RWPE2 (cell line): ENCODE data around the gene ZNF678.
"Not testable (repeated sequence)": the region's sequence is repeated elsewhere in the genome, so short reads cannot be mapped to it uniquely, and the experiment has no call there.

Experiments used
- ATAC-seq: fragments of 200-7000 bp; cut with Tn5 transposase; 3 replicates; pipeline ENCODE4 v1.9.1; 2021; ENCODE audit warnings: low read depth
- DNase-seq: peaks from one replicate; pipeline ENCODE4 v3.0.0-alpha.2; 2020; ENCODE audit warnings: low spot score
- H3K27ac ChIP-seq: fragments of 450-650 bp; 2 replicates; pipeline ENCODE4 v1.5.1; 2017; ENCODE audit warnings: mild to moderate bottlenecking; ENCODE audit not compliant: poor library complexity, severe bottlenecking
- H3K27me3 ChIP-seq: fragments of 250-450 bp; sonication (Bioruptor Pico); 2 replicates; pipeline ENCODE4 v1.5.1; 2021; ENCODE audit warnings: mild to moderate bottlenecking, moderate library complexity; ENCODE audit not compliant: insufficient read depth, poor library complexity, severe bottlenecking
- H3K36me3 ChIP-seq: fragments of 250-450 bp; sonication (Bioruptor Pico); 2 replicates; pipeline ENCODE4 v1.5.1; 2020; ENCODE audit warnings: low read depth, mild to moderate bottlenecking, moderate library complexity
- H3K4me1 ChIP-seq: fragments of 250-450 bp; sonication (Bioruptor Pico); 2 replicates; pipeline ENCODE4 v1.5.1; 2021; ENCODE audit warnings: mild to moderate bottlenecking, moderate library complexity; ENCODE audit not compliant: insufficient read depth, poor library complexity, severe bottlenecking
- H3K4me3 ChIP-seq: fragments of 250-450 bp; sonication (Bioruptor Pico); 2 replicates; pipeline ENCODE4 v1.5.1; 2021; ENCODE audit warnings: mild to moderate bottlenecking, moderate library complexity; ENCODE audit not compliant: severe bottlenecking
- H3K9me3 ChIP-seq: fragments of 250-450 bp; sonication (Bioruptor Pico); 2 replicates; pipeline ENCODE4 v1.5.1; 2021; ENCODE audit warnings: mild to moderate bottlenecking, moderate library complexity; ENCODE audit not compliant: severe bottlenecking
- CTCF ChIP-seq: fragments of 450-650 bp; IDR thresholded peaks from one replicate; pipeline ENCODE4 v1.5.1; 2017; ENCODE audit warnings: mild to moderate bottlenecking, moderate library complexity; ENCODE audit not compliant: poor library complexity, severe bottlenecking

Gene ZNF678

GRCh38 chr1:227673441-227673840 is 110.1 kb downstream of the ZNF678 start:
- no peaks in the 10 kb centered on the region for H3K9me3 ChIP-seq
- no peaks in the 10 kb centered on the region for H3K4me1 ChIP-seq
- no peaks in the 10 kb centered on the region for H3K27me3 ChIP-seq
- DNase-seq (no peak), ATAC-seq (no peak)
- TF ChIP-seq CTCF, result no peak
- H3K4me3 ChIP-seq, result no peak overlapping the region
- no peaks in the 10 kb centered on the region for H3K36me3 ChIP-seq
- no peak overlapping the region for H3K27ac ChIP-seq

DNA sequence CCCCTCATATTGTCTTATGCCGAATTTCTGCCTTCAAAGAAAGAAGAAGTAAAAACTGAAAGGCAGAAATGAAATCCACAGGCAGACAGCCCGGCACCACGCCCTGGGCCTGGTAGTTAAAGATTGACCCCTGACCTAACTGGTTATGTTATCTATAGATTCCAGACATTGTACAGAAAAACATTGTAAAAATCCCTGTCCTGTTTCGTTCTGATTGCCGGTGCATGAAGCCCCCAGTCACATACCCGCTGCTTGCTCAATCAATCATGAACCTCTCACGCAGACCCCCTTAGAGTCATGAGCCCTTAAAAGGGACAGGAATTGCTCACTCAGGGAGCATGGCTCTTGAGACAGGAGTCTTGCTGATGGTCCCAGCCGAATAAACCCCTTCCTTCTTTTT is 122.5 kb downstream of the ZNF678 start:
- H3K27ac ChIP-seq, result no peak overlapping the region
- no peaks in the 10 kb centered on the region for H3K4me1 ChIP-seq
- H3K27me3 ChIP-seq, result no peaks in the 10 kb centered on the region
- ATAC-seq (no peak), DNase-seq (no peak)
- no peak for TF ChIP-seq CTCF
- no peaks in the 10 kb centered on the region for H3K9me3 ChIP-seq
- no peaks in the 10 kb centered on the region for H3K36me3 ChIP-seq
- H3K4me3 ChIP-seq, result no peak overlapping the region

DNA sequence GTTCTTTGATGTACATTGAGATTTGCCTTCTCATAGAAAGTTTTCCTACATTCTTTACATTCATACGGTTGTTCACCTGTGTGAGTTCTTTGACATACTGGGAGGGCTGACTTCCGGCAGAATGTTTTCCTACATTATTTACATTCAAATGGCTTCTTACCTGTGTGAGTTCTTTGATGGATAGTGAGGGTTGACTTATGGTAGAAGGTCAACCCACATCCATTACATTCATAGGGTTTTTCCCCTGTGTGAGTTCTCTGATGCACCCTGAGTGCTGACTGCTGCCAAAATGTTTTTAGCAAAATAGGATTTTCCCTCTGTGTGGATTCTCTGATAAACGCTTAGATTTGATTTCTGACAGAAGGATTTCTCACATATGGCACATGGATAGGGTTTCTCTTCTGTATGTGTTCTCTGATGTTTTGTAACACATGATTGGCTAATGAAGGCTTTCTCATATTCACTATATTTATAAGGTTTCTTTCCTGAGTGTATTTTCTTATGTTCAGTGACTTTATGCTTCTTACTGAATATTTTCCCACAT is 134.0 kb downstream of the ZNF678 start:
- ATAC-seq (no peak), DNase-seq (no peak)
- Histone ChIP-seq H3K27me3 (no peaks in the 10 kb centered on the region), H3K27ac (no peak overlapping the region), H3K4me3 (no peak overlapping the region), H3K36me3 (no peaks in the 10 kb centered on the region), H3K9me3 (no peaks in the 10 kb centered on the region), H3K4me1 (no peaks in the 10 kb centered on the region)
- TF ChIP-seq CTCF, result no peak

GRCh38 chr1:227701631-227702030 is 138.3 kb downstream of the ZNF678 start:
- H3K9me3 ChIP-seq, H3K27ac ChIP-seq, ATAC-seq, H3K4me1 ChIP-seq, H3K27me3 ChIP-seq, DNase-seq, H3K4me3 ChIP-seq, H3K36me3 ChIP-seq: not testable (repeated sequence)

DNA sequence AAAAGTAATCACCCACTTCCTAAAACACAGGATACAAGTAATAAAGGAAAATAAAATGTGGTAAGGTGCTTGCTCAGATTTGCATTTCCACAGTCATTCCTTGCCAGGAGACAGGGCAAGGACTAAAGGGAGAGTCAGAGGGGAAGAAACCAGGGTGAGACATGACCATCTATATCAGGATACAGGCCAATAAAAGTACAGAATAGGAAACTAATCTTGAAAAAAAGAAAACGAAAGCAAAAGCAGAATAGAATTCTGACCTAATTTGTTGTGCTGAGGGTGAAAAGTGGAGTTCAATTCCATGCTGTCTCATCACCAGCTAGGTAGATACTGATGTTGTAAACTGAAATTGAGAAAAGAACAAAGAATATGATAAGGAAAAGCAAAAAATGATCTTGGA is 144.5 kb downstream of the ZNF678 start:
- TF ChIP-seq CTCF, result no peak
- Histone ChIP-seq H3K4me1 (no peaks in the 10 kb centered on the region), H3K4me3 (no peak overlapping the region), H3K27me3 (no peaks in the 10 kb centered on the region), H3K36me3 (no peaks in the 10 kb centered on the region), H3K9me3 (no peaks in the 10 kb centered on the region), H3K27ac (no peak overlapping the region)
- ATAC-seq (no peak), DNase-seq (no peak)
